AML-193 (cell line): ENCODE measurements around the gene AMOTL2.

ENCODE experiments used
- DNase-seq, 2 experiments: peaks; one replicate each; lab custom pipeline; 2025; lab: John Stamatoyannopoulos, UW

AMOTL2 gene

GRCh38 chr3:134366221-134366927 is 7.9 kb downstream of the AMOTL2 start:
- DNase-seq = no peak

GRCh38 chr3:134365766-134366065 is 8.5 kb downstream of the AMOTL2 start:
- DNase-seq = no peak

GRCh38 chr3:134364936-134365765 is 9.1 kb downstream of the AMOTL2 start:
- DNase-seq = no peak

GRCh38 chr3:134364061-134364935 is 9.9 kb downstream of the AMOTL2 start:
- peak in 1 of 2 experiments; percentile 11 for DNase-seq

GRCh38 chr3:134363381-134363755 is 10.9 kb downstream of the AMOTL2 start:
- DNase-seq = no peak

- DNase-seq = no peak
Observed at GRCh38 chr3:134362670-134363380, 11.4 kb downstream of the AMOTL2 start.

GRCh38 chr3:134362221-134362620 is 12.0 kb downstream of the AMOTL2 start:
- no peak for DNase-seq

GRCh38 chr3:134361162-134361835 is 12.9 kb downstream of the AMOTL2 start:
- DNase-seq = no peak

GRCh38 chr3:134360046-134360445 is 14.2 kb downstream of the AMOTL2 start:
- no peak for DNase-seq

- no peak for DNase-seq
Observed at GRCh38 chr3:134359121-134360010, 14.9 kb downstream of the AMOTL2 start.

- no peak for DNase-seq
Observed at GRCh38 chr3:134357914-134358811, 16.1 kb downstream of the AMOTL2 start.

GRCh38 chr3:134357261-134357913 is 16.9 kb downstream of the AMOTL2 start:
- no peak for DNase-seq

GRCh38 chr3:134356411-134357040 is 17.7 kb downstream of the AMOTL2 start:
- no peak for DNase-seq

- no peak for DNase-seq
Observed at GRCh38 chr3:134355416-134355815, 18.8 kb downstream of the AMOTL2 start.

GRCh38 chr3:134354612-134355251 is 19.5 kb downstream of the AMOTL2 start:
- DNase-seq = no peak

GRCh38 chr3:134353831-134354611 is 20.2 kb downstream of the AMOTL2 start:
- no peak for DNase-seq
